Upper lobe of left lung (tissue), 4 donors: ENCODE measurements around the gene SEC14L5.

Experiments
- EP300 ChIP-seq, 4 donors: sonication (generic); formaldehyde crosslinking; IDR thresholded peaks; one replicate each; pipeline ENCODE4 v1.5.1; 2017; ENCODE audit warnings: antibody characterized with exemption in 4 of 4, control low read depth in 2 of 4
- POLR2A ChIP-seq, 4 donors: fragments of 450-650 bp; IDR thresholded peaks; one replicate each; pipeline ENCODE4 v1.5.1; 2016 to 2017; ENCODE audit warnings: antibody characterized with exemption in 4 of 4, mild to moderate bottlenecking in 2 of 4
- POLR2AphosphoS5 ChIP-seq, 2 donors: sonication (generic); formaldehyde crosslinking; IDR thresholded peaks; one replicate each; pipeline ENCODE4 v1.5.1; 2017; ENCODE audit warnings: antibody characterized with exemption in 2 of 2
- TF ChIP-seq, protein P1 (sequence below), 6 experiments: fragments of 450-650 bp in 4 of 6; fragments of 200-600 bp in 2 of 6; sonication (generic) in 2 of 6; IDR thresholded peaks; one replicate each; pipeline ENCODE4 v1.5.1; 2016 to 2019; ENCODE audit warnings: antibody characterized with exemption in 6 of 6

DNA sequence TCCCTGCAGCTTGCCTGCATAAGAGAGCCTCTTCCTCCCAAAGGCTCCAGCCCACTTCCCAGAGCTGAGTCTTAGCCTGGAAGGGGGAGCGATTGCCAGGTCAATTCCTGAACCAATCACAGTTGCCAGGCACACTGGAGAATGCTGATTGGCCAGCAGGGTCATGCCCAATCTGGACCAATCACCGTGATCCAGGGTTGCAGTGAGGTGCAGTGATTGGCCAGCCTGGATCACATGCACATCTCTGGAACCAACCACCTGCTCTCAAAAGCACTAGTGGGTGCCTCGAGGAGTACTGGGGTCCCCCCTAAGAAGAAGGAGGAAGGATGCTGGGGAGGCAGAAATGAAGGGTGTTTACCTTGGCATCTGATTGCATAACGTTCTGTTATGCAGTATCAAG lies 57.2 kb downstream of the SEC14L5 start:
- TF ChIP-seq, protein P1, sequence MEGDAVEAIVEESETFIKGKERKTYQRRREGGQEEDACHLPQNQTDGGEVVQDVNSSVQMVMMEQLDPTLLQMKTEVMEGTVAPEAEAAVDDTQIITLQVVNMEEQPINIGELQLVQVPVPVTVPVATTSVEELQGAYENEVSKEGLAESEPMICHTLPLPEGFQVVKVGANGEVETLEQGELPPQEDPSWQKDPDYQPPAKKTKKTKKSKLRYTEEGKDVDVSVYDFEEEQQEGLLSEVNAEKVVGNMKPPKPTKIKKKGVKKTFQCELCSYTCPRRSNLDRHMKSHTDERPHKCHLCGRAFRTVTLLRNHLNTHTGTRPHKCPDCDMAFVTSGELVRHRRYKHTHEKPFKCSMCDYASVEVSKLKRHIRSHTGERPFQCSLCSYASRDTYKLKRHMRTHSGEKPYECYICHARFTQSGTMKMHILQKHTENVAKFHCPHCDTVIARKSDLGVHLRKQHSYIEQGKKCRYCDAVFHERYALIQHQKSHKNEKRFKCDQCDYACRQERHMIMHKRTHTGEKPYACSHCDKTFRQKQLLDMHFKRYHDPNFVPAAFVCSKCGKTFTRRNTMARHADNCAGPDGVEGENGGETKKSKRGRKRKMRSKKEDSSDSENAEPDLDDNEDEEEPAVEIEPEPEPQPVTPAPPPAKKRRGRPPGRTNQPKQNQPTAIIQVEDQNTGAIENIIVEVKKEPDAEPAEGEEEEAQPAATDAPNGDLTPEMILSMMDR (IDR thresholded peaks at IDR 0.05): no peak
- TF ChIP-seq POLR2AphosphoS5 (IDR thresholded peaks at IDR 0.05): no peak
- TF ChIP-seq POLR2A (IDR thresholded peaks at IDR 0.05): no peak
- TF ChIP-seq EP300 (IDR thresholded peaks at IDR 0.05): no peak
